ENCODE data around the gene FRS3. TPM values are rescaled to one million over a fixed set of nuclear protein-coding genes. Genes with fewer than 3 reads are reported as not detected.

FRS3 gene
- total and polyA plus RNA-seq, 2 of the 13 experiments (the other 11 are each of a cell fraction or from before 2014, with no cell fraction given), result 3.0 to 7.4 TPM

DNA sequence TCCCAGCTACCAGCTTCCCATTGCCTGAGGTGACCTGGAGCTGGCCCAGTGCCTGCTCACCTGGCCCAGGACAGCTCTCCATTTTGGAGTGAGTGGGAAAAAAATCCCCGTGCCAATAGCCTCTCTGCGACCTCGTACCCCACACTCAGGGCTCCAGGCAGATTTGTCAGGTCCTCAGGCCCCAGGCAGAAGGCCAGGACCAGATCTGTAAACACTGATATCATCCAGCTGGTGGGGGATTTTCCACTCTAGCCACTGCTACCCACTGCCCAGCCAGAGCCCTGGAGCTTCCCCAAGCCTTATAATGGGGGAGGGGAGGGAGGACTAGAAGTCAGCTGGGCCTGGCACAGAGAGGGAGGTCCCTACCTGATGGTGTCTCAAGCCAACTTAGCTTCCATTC lies 31.2 kb downstream of the FRS3 start (continued):
- TF ChIP-seq, protein P1, sequence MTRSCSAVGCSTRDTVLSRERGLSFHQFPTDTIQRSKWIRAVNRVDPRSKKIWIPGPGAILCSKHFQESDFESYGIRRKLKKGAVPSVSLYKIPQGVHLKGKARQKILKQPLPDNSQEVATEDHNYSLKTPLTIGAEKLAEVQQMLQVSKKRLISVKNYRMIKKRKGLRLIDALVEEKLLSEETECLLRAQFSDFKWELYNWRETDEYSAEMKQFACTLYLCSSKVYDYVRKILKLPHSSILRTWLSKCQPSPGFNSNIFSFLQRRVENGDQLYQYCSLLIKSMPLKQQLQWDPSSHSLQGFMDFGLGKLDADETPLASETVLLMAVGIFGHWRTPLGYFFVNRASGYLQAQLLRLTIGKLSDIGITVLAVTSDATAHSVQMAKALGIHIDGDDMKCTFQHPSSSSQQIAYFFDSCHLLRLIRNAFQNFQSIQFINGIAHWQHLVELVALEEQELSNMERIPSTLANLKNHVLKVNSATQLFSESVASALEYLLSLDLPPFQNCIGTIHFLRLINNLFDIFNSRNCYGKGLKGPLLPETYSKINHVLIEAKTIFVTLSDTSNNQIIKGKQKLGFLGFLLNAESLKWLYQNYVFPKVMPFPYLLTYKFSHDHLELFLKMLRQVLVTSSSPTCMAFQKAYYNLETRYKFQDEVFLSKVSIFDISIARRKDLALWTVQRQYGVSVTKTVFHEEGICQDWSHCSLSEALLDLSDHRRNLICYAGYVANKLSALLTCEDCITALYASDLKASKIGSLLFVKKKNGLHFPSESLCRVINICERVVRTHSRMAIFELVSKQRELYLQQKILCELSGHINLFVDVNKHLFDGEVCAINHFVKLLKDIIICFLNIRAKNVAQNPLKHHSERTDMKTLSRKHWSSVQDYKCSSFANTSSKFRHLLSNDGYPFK (CRISPR knock-in tag; IDR thresholded peaks at IDR 0.05; ENCODE audit: borderline replicate concordance), result no peak
- TF ChIP-seq ZZZ3 (CRISPR knock-in tag; IDR thresholded peaks at IDR 0.05; ENCODE audit: borderline replicate concordance) (no peak), ZMYM3 (CRISPR knock-in tag; IDR thresholded peaks at IDR 0.05) (no peak), NR2F6 (IDR thresholded peaks at IDR 0.05) (no peak), NR2F6 (CRISPR knock-in tag; IDR thresholded peaks at IDR 0.05) (no peak), TP53 (CRISPR knock-in tag; conservative IDR thresholded peaks at IDR 0.05) (no peak), NKX3-1 (CRISPR knock-in tag; IDR thresholded peaks at IDR 0.05) (no peak), KMT2A (CRISPR knock-in tag; IDR thresholded peaks at IDR 0.05) (no peak), ZNF570 (CRISPR knock-in tag; IDR thresholded peaks at IDR 0.05; ENCODE audit: borderline replicate concordance) (no peak), ATRX (CRISPR knock-in tag; IDR thresholded peaks at IDR 0.05; ENCODE audit: borderline replicate concordance) (no peak), ZSCAN21 (CRISPR knock-in tag; IDR thresholded peaks at IDR 0.05; ENCODE audit: borderline replicate concordance) (no peak), ARHGAP35 (CRISPR knock-in tag; IDR thresholded peaks at IDR 0.05; ENCODE audit: borderline replicate concordance) (no peak), TOPORS (CRISPR knock-in tag; IDR thresholded peaks at IDR 0.05) (no peak), ZNF841 (CRISPR knock-in tag; IDR thresholded peaks at IDR 0.05; ENCODE audit: borderline replicate concordance) (no peak), MAF1 (CRISPR knock-in tag; IDR thresholded peaks at IDR 0.05; ENCODE audit: borderline replicate concordance) (peak; percentile 64; the same call in 1 of the 2 replicates), ZNF589 (CRISPR knock-in tag; conservative IDR thresholded peaks at IDR 0.05) (no peak)
- TF ChIP-seq, protein P2, sequence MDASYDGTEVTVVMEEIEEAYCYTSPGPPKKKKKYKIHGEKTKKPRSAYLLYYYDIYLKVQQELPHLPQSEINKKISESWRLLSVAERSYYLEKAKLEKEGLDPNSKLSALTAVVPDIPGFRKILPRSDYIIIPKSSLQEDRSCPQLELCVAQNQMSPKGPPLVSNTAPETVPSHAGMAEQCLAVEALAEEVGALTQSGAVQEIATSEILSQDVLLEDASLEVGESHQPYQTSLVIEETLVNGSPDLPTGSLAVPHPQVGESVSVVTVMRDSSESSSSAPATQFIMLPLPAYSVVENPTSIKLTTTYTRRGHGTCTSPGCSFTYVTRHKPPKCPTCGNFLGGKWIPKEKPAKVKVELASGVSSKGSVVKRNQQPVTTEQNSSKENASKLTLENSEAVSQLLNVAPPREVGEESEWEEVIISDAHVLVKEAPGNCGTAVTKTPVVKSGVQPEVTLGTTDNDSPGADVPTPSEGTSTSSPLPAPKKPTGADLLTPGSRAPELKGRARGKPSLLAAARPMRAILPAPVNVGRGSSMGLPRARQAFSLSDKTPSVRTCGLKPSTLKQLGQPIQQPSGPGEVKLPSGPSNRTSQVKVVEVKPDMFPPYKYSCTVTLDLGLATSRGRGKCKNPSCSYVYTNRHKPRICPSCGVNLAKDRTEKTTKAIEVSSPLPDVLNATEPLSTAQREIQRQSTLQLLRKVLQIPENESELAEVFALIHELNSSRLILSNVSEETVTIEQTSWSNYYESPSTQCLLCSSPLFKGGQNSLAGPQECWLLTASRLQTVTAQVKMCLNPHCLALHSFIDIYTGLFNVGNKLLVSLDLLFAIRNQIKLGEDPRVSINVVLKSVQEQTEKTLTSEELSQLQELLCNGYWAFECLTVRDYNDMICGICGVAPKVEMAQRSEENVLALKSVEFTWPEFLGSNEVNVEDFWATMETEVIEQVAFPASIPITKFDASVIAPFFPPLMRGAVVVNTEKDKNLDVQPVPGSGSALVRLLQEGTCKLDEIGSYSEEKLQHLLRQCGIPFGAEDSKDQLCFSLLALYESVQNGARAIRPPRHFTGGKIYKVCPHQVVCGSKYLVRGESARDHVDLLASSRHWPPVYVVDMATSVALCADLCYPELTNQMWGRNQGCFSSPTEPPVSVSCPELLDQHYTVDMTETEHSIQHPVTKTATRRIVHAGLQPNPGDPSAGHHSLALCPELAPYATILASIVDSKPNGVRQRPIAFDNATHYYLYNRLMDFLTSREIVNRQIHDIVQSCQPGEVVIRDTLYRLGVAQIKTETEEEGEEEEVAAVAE (CRISPR knock-in tag; IDR thresholded peaks at IDR 0.05; ENCODE audit: borderline replicate concordance), result no peak
- TF ChIP-seq, protein P3, sequence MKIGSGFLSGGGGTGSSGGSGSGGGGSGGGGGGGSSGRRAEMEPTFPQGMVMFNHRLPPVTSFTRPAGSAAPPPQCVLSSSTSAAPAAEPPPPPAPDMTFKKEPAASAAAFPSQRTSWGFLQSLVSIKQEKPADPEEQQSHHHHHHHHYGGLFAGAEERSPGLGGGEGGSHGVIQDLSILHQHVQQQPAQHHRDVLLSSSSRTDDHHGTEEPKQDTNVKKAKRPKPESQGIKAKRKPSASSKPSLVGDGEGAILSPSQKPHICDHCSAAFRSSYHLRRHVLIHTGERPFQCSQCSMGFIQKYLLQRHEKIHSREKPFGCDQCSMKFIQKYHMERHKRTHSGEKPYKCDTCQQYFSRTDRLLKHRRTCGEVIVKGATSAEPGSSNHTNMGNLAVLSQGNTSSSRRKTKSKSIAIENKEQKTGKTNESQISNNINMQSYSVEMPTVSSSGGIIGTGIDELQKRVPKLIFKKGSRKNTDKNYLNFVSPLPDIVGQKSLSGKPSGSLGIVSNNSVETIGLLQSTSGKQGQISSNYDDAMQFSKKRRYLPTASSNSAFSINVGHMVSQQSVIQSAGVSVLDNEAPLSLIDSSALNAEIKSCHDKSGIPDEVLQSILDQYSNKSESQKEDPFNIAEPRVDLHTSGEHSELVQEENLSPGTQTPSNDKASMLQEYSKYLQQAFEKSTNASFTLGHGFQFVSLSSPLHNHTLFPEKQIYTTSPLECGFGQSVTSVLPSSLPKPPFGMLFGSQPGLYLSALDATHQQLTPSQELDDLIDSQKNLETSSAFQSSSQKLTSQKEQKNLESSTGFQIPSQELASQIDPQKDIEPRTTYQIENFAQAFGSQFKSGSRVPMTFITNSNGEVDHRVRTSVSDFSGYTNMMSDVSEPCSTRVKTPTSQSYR (CRISPR knock-in tag; IDR thresholded peaks at IDR 0.05; ENCODE audit: borderline replicate concordance), result peak; percentile 69; the same call in 1 of the 2 replicates
- TF ChIP-seq, protein P4, sequence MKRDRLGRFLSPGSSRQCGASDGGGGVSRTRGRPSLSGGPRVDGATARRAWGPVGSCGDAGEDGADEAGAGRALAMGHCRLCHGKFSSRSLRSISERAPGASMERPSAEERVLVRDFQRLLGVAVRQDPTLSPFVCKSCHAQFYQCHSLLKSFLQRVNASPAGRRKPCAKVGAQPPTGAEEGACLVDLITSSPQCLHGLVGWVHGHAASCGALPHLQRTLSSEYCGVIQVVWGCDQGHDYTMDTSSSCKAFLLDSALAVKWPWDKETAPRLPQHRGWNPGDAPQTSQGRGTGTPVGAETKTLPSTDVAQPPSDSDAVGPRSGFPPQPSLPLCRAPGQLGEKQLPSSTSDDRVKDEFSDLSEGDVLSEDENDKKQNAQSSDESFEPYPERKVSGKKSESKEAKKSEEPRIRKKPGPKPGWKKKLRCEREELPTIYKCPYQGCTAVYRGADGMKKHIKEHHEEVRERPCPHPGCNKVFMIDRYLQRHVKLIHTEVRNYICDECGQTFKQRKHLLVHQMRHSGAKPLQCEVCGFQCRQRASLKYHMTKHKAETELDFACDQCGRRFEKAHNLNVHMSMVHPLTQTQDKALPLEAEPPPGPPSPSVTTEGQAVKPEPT (CRISPR knock-in tag; IDR thresholded peaks at IDR 0.05; ENCODE audit: low read depth), result no peak
